ENCODE data around the gene GPRIN3.

GPRIN3 gene

DNA sequence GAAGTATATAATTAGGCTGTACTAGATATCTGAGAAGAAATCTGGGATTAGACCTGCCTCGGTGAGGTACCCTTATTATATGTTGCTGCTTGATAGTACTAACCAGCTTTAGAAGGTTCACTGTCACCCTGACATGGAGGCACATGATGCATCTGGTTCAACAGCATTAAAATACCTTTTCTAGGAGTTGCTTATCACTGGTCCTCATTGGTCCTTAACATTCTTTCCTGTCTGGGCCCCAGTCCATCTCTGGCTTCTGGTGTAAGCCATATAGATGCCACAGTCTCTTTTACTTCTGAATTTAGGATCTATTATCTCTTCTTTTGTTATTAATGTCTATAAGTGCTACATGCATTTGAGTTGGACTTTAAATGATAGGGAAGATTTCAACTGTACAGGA, 40.2 kb downstream of the GPRIN3 start:
- TF ChIP-seq, protein P1, sequence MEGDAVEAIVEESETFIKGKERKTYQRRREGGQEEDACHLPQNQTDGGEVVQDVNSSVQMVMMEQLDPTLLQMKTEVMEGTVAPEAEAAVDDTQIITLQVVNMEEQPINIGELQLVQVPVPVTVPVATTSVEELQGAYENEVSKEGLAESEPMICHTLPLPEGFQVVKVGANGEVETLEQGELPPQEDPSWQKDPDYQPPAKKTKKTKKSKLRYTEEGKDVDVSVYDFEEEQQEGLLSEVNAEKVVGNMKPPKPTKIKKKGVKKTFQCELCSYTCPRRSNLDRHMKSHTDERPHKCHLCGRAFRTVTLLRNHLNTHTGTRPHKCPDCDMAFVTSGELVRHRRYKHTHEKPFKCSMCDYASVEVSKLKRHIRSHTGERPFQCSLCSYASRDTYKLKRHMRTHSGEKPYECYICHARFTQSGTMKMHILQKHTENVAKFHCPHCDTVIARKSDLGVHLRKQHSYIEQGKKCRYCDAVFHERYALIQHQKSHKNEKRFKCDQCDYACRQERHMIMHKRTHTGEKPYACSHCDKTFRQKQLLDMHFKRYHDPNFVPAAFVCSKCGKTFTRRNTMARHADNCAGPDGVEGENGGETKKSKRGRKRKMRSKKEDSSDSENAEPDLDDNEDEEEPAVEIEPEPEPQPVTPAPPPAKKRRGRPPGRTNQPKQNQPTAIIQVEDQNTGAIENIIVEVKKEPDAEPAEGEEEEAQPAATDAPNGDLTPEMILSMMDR (IDR thresholded peaks at IDR 0.05): no peak

DNA sequence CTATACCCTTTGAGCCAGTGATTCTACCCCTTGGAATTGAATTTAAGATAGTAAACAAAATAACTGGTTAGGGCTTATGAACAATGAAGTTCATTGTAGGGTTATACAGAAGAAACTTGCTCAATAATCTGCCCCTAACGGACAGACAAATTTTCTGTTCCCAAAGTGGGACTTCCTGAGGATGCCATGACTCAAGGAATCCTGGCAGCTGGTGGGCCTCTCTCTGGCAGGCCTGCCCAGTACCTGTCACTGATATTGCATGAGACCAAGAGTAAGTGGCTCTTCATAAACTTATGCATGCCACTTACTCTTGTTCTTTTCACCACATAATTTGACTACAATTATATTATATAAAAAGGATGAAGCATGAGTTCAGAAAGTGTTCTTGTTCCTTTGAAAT, 41.5 kb downstream of the GPRIN3 start:
- TF ChIP-seq, protein P1 (IDR thresholded peaks at IDR 0.05): no peak

DNA sequence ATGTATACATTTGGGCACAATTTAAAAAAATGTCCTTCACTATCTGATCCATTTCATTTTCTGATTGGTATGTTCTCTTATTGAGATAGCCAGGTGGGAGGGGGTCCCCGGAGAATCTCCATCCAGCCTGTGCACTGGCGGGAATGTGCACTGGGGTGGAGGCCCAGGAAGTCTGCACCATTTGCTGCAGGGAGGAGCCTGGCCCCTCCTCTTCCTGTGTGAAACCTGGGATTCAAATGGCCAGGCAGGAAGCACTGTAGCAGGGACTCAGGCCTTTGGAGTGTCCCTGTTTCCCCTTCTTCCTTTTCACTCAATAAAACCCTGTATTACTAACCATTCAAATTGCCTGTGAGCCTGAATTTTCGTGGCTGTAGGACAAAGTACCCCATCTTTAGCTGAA, 44.3 kb downstream of the GPRIN3 start:
- TF ChIP-seq, protein P1 (IDR thresholded peaks at IDR 0.05): no peak

DNA sequence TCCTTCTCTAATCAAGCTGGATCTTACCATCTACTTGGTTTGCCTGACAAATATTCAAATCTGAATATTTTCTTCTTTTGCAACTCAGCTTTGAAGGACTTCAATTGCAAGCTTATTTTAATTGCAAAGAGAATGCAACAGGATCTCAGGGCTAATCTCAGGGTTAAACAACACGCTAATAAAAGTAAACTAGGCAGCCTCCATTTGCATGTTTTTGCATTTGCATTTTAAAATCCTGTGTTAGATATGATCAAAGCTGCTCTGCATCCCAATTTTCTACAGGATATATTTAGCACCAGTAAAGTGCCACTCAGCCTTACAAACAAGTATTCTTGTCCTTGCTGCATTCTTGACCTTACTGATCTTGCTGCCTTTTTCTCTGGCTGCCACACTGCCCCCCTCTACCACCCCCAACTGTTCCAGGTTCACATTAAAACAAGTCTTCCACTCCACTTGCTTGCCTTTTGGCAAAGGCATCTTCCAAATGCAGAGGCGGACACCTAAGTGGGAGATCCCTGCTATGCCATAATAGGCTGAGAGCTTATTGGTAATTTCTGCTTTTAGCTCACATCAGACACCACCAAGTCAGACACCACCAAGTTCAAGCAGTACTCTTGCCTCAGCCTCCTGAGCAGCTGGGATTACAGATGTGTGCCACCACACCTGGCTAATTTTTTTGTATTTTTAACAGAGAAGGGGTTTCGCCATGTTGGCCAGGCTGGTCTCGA, 48.1 kb downstream of the GPRIN3 start:
- TF ChIP-seq, protein P1 (IDR thresholded peaks at IDR 0.05): no peak

DNA sequence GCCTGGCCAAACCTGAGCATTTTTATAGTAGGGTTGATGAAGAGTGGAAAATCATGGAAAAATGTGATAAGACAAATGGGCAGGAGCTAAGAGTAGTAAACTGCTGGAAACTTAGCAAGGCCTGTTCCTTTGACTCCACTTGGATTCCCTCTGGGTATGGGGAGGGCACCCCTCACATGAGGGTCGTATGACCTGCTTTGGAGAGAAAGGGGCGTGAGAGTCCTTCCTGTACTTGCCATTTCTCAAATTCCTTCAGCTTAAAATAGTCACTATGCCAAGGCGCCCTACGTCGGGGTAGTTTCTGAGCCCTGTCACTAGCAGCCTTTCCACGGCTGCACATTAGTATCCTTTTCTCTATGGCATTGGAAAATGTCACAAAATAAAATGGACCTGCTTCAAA, 49.1 kb downstream of the GPRIN3 start:
- TF ChIP-seq, protein P1 (IDR thresholded peaks at IDR 0.05): no peak

DNA sequence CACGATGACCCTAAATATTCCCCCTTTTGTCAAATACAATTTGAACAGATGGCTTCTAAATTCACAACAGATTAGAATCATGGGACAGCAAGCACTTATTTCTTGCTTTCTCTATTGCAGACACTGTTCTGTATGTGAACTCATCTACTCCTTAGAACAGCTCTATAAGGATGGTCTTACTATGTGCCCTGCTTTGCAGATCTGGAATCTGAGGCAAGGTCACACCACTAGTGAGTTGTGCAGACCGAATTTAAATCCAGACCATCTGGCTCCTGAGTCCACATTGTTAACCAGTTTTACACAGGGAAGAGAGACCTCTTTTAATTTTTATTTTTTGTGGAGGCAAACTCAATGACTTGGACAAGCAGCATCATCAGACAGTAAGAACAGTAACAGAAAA, 50.2 kb downstream of the GPRIN3 start:
- TF ChIP-seq, protein P1 (IDR thresholded peaks at IDR 0.05): no peak

DNA sequence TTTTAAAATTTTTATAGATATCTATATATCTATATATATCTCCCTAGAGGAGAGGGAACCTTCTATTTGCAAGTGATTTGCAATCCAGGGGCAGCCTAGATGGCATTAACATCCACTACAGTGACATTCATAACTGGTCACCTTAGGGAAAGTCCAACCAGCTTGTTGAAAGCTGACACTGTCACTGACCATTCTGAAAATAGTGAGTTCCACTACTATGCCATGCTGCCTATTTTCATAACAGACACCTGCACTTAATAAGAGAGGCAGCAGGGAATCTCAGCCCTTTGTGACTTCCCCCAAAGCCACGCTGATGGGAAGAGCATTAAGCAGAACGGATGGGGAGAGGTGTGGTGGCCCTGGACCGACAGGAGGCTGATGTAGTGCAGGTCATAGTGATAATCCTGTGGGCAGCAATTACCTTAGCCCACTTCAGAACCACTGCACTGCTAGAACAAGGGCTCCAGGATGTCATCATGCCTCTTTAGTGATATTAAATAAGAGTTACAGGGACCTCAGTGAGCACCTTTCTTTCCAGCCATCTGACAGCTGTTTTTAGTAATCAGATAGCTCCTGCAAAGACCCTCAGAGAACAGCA, 51.3 kb downstream of the GPRIN3 start:
- TF ChIP-seq, protein P1 (IDR thresholded peaks at IDR 0.05): no peak

All from LNCAP (cell line).